H1 (cell line): ENCODE measurements around the gene TCF21. TPM values are rescaled to one million over a fixed set of nuclear protein-coding genes. Genes with fewer than 3 reads are reported as not detected.

Experiments
- CTCF ChIA-PET: fragments of 300-600 bp; sonication (Branson Sonifier 250); formaldehyde crosslinking; loops from one replicate; lab custom pipeline; 2021; ENCODE audit not compliant: partially characterized antibody; lab: Charles Lee
- POLR2A ChIA-PET: fragments of 300-600 bp; sonication (Branson Sonifier 250); formaldehyde crosslinking; loops from one replicate; lab custom pipeline; 2021; ENCODE audit warnings: inconsistent platforms; ENCODE audit not compliant: partially characterized antibody; lab: Charles Lee
- DNase-seq, 2 experiments: peaks; one replicate each; pipeline versions ENCODE4 v3.0.0 to v3.0.0-alpha.2; 2010 to 2022; ENCODE audit warnings: low spot score in 2 of 2, low read depth in 1 of 2, mixed read lengths in 1 of 2
- FAIRE-seq: peaks from 2 replicates; lab custom pipeline; 2011; peaks lifted over from hg19 to GRCh38; lab: Jason Lieb, UNC
- H2AFZ ChIP-seq: 2 replicates; pipeline ENCODE4 v1.8.1; 2012; ENCODE audit warnings: low read length, inconsistent platforms
- H2AK5ac ChIP-seq: 2 replicates; pipeline ENCODE4 v1.6.1; 2013; ENCODE audit warnings: low read depth, low read length
- H2BK120ac ChIP-seq: replicated peaks from 2 replicates; pipeline ENCODE3; 2013; ENCODE audit warnings: low read depth, low read length, inconsistent platforms
- H2BK12ac ChIP-seq: 2 replicates; pipeline ENCODE4 v1.6.1; 2013; ENCODE audit warnings: low read depth, low read length
- H2BK15ac ChIP-seq: 2 replicates; pipeline ENCODE4 v1.6.1; 2013; ENCODE audit warnings: low read length
- H2BK20ac ChIP-seq: 2 replicates; pipeline ENCODE4 v1.6.1; 2013; ENCODE audit warnings: low read length
- H2BK5ac ChIP-seq: 2 replicates; pipeline ENCODE4 v1.6.1; 2013; ENCODE audit warnings: low read depth, low read length
- H3K14ac ChIP-seq: 2 replicates; pipeline ENCODE4 v1.6.1; 2013; ENCODE audit warnings: inconsistent platforms; ENCODE audit not compliant: insufficient read length
- H3K18ac ChIP-seq: 2 replicates; pipeline ENCODE4 v1.6.1; 2013; ENCODE audit warnings: low read length; ENCODE audit errors: extremely low read depth
- H3K23ac ChIP-seq: 2 replicates; pipeline ENCODE4 v1.6.1; 2013; ENCODE audit warnings: inconsistent platforms; ENCODE audit not compliant: insufficient read length
- H3K23me2 ChIP-seq: 2 replicates; pipeline ENCODE4 v1.6.1; 2013; ENCODE audit warnings: low read depth, low read length
- H3K27ac ChIP-seq: 2 replicates; pipeline ENCODE4 v1.6.1; 2011; ENCODE audit warnings: low read depth, low read length, inconsistent platforms
- H3K27me3 ChIP-seq, 4 experiments: replicated peaks in 1 of 4; 1 replicate in 1 of 4; 2 replicates in 3 of 4; pipeline versions ENCODE4 v1.6.1 to v1.8.1; 2011 to 2013; ENCODE audit warnings: low read length in 3 of 4, mild to moderate bottlenecking in 3 of 4, inconsistent platforms in 2 of 4, mixed read lengths in 2 of 4, moderate library complexity in 1 of 4; ENCODE audit not compliant: control insufficient read depth in 3 of 4, insufficient read depth in 3 of 4; ENCODE audit errors: extremely low read depth in 1 of 4
- H3K36me3 ChIP-seq, 4 experiments: 2 replicates each; pipeline versions ENCODE4 v1.6.1 to v1.8.1; 2011 to 2013; ENCODE audit warnings: mild to moderate bottlenecking in 4 of 4, low read length in 3 of 4, moderate library complexity in 2 of 4, control low read depth in 1 of 4, inconsistent platforms in 1 of 4; ENCODE audit not compliant: insufficient read depth in 4 of 4, control insufficient read depth in 2 of 4
- H3K4ac ChIP-seq: replicated peaks from 2 replicates; pipeline ENCODE3; 2013; ENCODE audit warnings: low read length, low read depth, mixed read lengths, inconsistent platforms; ENCODE audit not compliant: insufficient read length
- H3K4me1 ChIP-seq, 4 experiments: replicated peaks in 1 of 4; 1 replicate in 1 of 4; 2 replicates in 3 of 4; pipeline versions ENCODE4 v1.6.1 to v1.8.1; 2011 to 2013; ENCODE audit warnings: low read length in 3 of 4, inconsistent platforms in 2 of 4, mixed read lengths in 1 of 4; ENCODE audit not compliant: insufficient read depth in 4 of 4, control insufficient read depth in 3 of 4
- H3K4me2 ChIP-seq, 2 experiments: 2 replicates each; pipeline versions ENCODE4 v1.6.1 to v1.8.1; 2011 to 2013; ENCODE audit warnings: low read depth in 2 of 2, low read length in 2 of 2, control low read depth in 1 of 2, inconsistent platforms in 1 of 2, mild to moderate bottlenecking in 1 of 2; ENCODE audit not compliant: insufficient read depth in 1 of 2
- H3K4me3 ChIP-seq, 4 experiments: fragments of 200-600, 300-600 bp in 1 of 4; sonication (generic), shearing (Covaris generic), sonication (Bioruptor Twin) in 1 of 4; 2 replicates each; pipeline versions ENCODE4 v1.5.1 to v1.8.1; 2011 to 2016; ENCODE audit warnings: low read length in 4 of 4, low read depth in 3 of 4, control low read depth in 2 of 4, inconsistent platforms in 2 of 4, mild to moderate bottlenecking in 2 of 4, mixed read lengths in 1 of 4, moderate library complexity in 1 of 4; ENCODE audit not compliant: insufficient read depth in 2 of 4; ENCODE audit errors: extremely low read depth in 1 of 4
- H3K56ac ChIP-seq: replicated peaks from 2 replicates; pipeline ENCODE3; 2013; ENCODE audit warnings: low read depth, mild to moderate bottlenecking, mixed read lengths, low read length, inconsistent platforms; ENCODE audit not compliant: insufficient read length
- H3K79me1 ChIP-seq: 2 replicates; pipeline ENCODE4 v1.6.1; 2013; ENCODE audit warnings: low read depth, low read length, control low read depth
- H3K79me2 ChIP-seq, 2 experiments: 2 replicates each; pipeline versions ENCODE4 v1.6.1 to v1.8.1; 2012 to 2013; ENCODE audit warnings: low read length in 2 of 2, mild to moderate bottlenecking in 2 of 2, inconsistent platforms in 1 of 2; ENCODE audit not compliant: insufficient read depth in 2 of 2, control insufficient read depth in 1 of 2
- H3K9ac ChIP-seq, 4 experiments: replicated peaks in 1 of 4; 1 replicate in 1 of 4; 2 replicates in 3 of 4; pipeline versions ENCODE4 v1.6.1 to v1.8.1; 2011 to 2013; ENCODE audit warnings: low read depth in 3 of 4, low read length in 3 of 4, control low read depth in 2 of 4, mild to moderate bottlenecking in 2 of 4, moderate library complexity in 2 of 4, inconsistent platforms in 1 of 4; ENCODE audit errors: extremely low read depth in 1 of 4
- H3K9me3 ChIP-seq, 2 experiments: 2 replicates each; pipeline versions ENCODE4 v1.6.1 to v1.8.1; 2012 to 2013; ENCODE audit warnings: mild to moderate bottlenecking in 2 of 2, moderate library complexity in 2 of 2, control low read depth in 1 of 2, inconsistent platforms in 1 of 2, low read depth in 1 of 2, low read length in 1 of 2, mixed read lengths in 1 of 2; ENCODE audit not compliant: insufficient read depth in 2 of 2
- H4K20me1 ChIP-seq, 2 experiments: replicated peaks in 1 of 2; 2 replicates each; pipeline versions ENCODE3 to v1.8.1; 2011 to 2013; ENCODE audit warnings: inconsistent platforms in 2 of 2, low read length in 2 of 2, mild to moderate bottlenecking in 1 of 2; ENCODE audit not compliant: insufficient read depth in 2 of 2, control insufficient read depth in 1 of 2
- H4K5ac ChIP-seq: 2 replicates; pipeline ENCODE4 v1.6.1; 2013; ENCODE audit warnings: low read length, low read depth, mixed read lengths, inconsistent platforms; ENCODE audit not compliant: insufficient read length
- H4K8ac ChIP-seq: 2 replicates; pipeline ENCODE4 v1.8.0; 2013; ENCODE audit warnings: mild to moderate bottlenecking, moderate library complexity, low read length, inconsistent platforms; ENCODE audit not compliant: insufficient read depth; ENCODE audit errors: extremely low read depth
- H4K91ac ChIP-seq: replicated peaks from 2 replicates; pipeline ENCODE3; 2013; ENCODE audit warnings: low read length, mixed read lengths, inconsistent platforms; ENCODE audit not compliant: insufficient read length
- ATF2 ChIP-seq: IDR thresholded peaks from 2 replicates; pipeline ENCODE4 v1.6.1; 2012; ENCODE audit warnings: low read length, inconsistent platforms
- BRCA1 ChIP-seq: IDR thresholded peaks from 2 replicates; pipeline ENCODE4 v1.6.1; 2012; ENCODE audit warnings: low read depth, low read length, improper control_type of control experiment
- CBX5 ChIP-seq: fragments of 300-800, 300-1000 bp; sonication (generic); IDR thresholded peaks from 2 replicates; pipeline ENCODE4 v1.7.1; 2016; ENCODE audit warnings: antibody characterized with exemption, low read length, low read depth
- CHD1 ChIP-seq: IDR thresholded peaks from 2 replicates; pipeline ENCODE4 v1.6.1; 2012; ENCODE audit warnings: low read depth, low read length, improper control_type of control experiment
- EGR1 ChIP-seq: IDR thresholded peaks from 2 replicates; pipeline ENCODE4 v1.6.1; 2011; ENCODE audit warnings: low read depth, low read length, borderline replicate concordance
- HDAC6 ChIP-seq: IDR thresholded peaks from one replicate; pipeline ENCODE4 v1.7.1; 2012; ENCODE audit warnings: low read depth, mild to moderate bottlenecking, inconsistent platforms, low read length, moderate library complexity
- JUN ChIP-seq: IDR thresholded peaks from 2 replicates; pipeline ENCODE4 v1.6.1; 2011; ENCODE audit warnings: low read depth, mild to moderate bottlenecking, improper control_type of control experiment, low read length
- KDM5A ChIP-seq: fragments of 200-600 bp; IDR thresholded peaks from 2 replicates; pipeline ENCODE4 v1.7.1; 2012; ENCODE audit warnings: mild to moderate bottlenecking, low read length, inconsistent platforms, mixed read lengths
- MAFK ChIP-seq: IDR thresholded peaks from 2 replicates; pipeline ENCODE4 v1.6.1; 2012; ENCODE audit warnings: low read depth, mild to moderate bottlenecking, improper control_type of control experiment, low read length
- NANOG ChIP-seq: IDR thresholded peaks from 2 replicates; pipeline ENCODE4 v1.6.1; 2011; ENCODE audit warnings: low read length, low read depth, mild to moderate bottlenecking, inconsistent platforms; ENCODE audit not compliant: insufficient read depth, poor library complexity, severe bottlenecking
- RFX5 ChIP-seq: IDR thresholded peaks from 2 replicates; pipeline ENCODE4 v1.6.1; 2011; ENCODE audit warnings: low read depth, low read length, improper control_type of control experiment, borderline replicate concordance
- TBP ChIP-seq: IDR thresholded peaks from 2 replicates; pipeline ENCODE4 v1.6.1; 2011; ENCODE audit warnings: low read depth, low read length, improper control_type of control experiment
- YY1 ChIP-seq: IDR thresholded peaks from 2 replicates; pipeline ENCODE4 v1.6.1; 2011; ENCODE audit warnings: low read depth, mild to moderate bottlenecking, low read length
- polyA plus RNA-seq, 7 experiments: library from polyadenylated mRNA; depleted of rRNA in 3 of 7; stranded (reverse) in 5 of 7; unstranded in 2 of 7; fragments of >200 nt in 5 of 7; fragments of 200-250 nt in 2 of 7; gene quantifications; 1 replicate in 5 of 7; 2 replicates in 1 of 7; 4 replicates in 1 of 7; pipeline versions ENCODE4 v1.2.1 to v1.2.3, GENCODE V29; 2011 to 2013; ENCODE audit warnings: missing spikeins in 2 of 7, mixed read lengths in 2 of 7
- total RNA-seq: library from RNA; stranded (reverse); fragmentation: NEBNext Ultra II Directional; extraction: Animal tissue kit (Norgen Biotek cat#: 25700); gene quantifications from 2 replicates; pipeline ENCODE4 v1.2.1, GENCODE V29; 2021

Gene TCF21
- total and polyA plus RNA-seq, 2 of the 8 experiments (the other 6 are each of a cell fraction or from before 2014, with no cell fraction given), result 0.05 to 0.09 TPM

GRCh38 chr6:133937909-133938308 is 49.0 kb downstream of the TCF21 start:
- Histone ChIP-seq H2BK15ac (no peak overlapping the region), H4K91ac (no peak overlapping the region), H2BK20ac (no peak overlapping the region), H2AK5ac (no peak overlapping the region), H2BK5ac (no peak overlapping the region), H3K27me3 (peaks cover 0 to 1% (median 0%) of the 10 kb centered on the region in 4 experiments; a peak in 1 of 7 replicates), H4K5ac (no peak overlapping the region), H3K27ac (no peak overlapping the region), H2BK120ac (no peak overlapping the region), H3K4me1 (no peaks in the 10 kb centered on the region), H2AFZ (no peak overlapping the region), H3K36me3 (no peaks in the 10 kb centered on the region), H3K4ac (no peak overlapping the region), H4K20me1 (no peaks in the 10 kb centered on the region), H4K8ac (no peak overlapping the region), H3K4me3 (no peak overlapping the region), H3K79me1 (no peaks in the 10 kb centered on the region), H3K79me2 (no peaks in the 10 kb centered on the region), H3K14ac (no peak overlapping the region), H3K23me2 (no peaks in the 10 kb centered on the region), H3K4me2 (no peak overlapping the region), H3K56ac (no peak overlapping the region), H3K9me3 (no peaks in the 10 kb centered on the region), H3K23ac (no peak overlapping the region), H2BK12ac (no peak overlapping the region), H3K9ac (no peak overlapping the region), H3K18ac (no peak overlapping the region)
- TF ChIP-seq YY1, result no peak
- no peak for TF ChIP-seq EGR1
- TF ChIP-seq TBP, result no peak
- no peak for TF ChIP-seq RFX5
- no peak for TF ChIP-seq JUN
- no peak for TF ChIP-seq CBX5
- no peak for TF ChIP-seq BRCA1
- no peak for TF ChIP-seq NANOG
- no peak for TF ChIP-seq KDM5A
- no peak for TF ChIP-seq CHD1
- TF ChIP-seq ATF2, result no peak
- TF ChIP-seq MAFK, result no peak
- no peak for TF ChIP-seq HDAC6
- POLR2A ChIA-PET, result no interaction called here
- DNase-seq (no peak), FAIRE-seq (no peak)
- CTCF ChIA-PET, result interaction anchor here (1.0 to 2.3 kb wide), 13 partner anchors 9 to 165 kb away, joined by 3 to 11 read pairs (median 5); no protein-coding TSS in a partner anchor
